Measurements from ENCODE around the gene THY1.
"Not testable (repeated sequence)": the region's sequence is repeated elsewhere in the genome, so short reads cannot be mapped to it uniquely, and the experiment has no call there.

Gene THY1

GRCh38 chr11:119415517-119415916 is 7.5 kb downstream of the THY1 start:
- H3K4me3 ChIP-seq (replicated peaks; ENCODE audit: low read depth, low read length) = no peak overlapping the region
- no peak for TF ChIP-seq CTCF (IDR thresholded peaks at IDR 0.05; ENCODE audit: low read length, missing control alignments)
- no peak for DNase-seq (ENCODE audit: low read depth)

GRCh38 chr11:119414734-119415133 is 8.2 kb downstream of the THY1 start:
- no peak for DNase-seq (ENCODE audit: low read depth)
- H3K4me3 ChIP-seq (replicated peaks; ENCODE audit: low read depth, low read length) = no peak overlapping the region
- TF ChIP-seq CTCF (IDR thresholded peaks at IDR 0.05; ENCODE audit: low read length, missing control alignments) = no peak

- H3K4me3 ChIP-seq (replicated peaks; ENCODE audit: low read depth, low read length) = no peak overlapping the region
- no peak for TF ChIP-seq CTCF (IDR thresholded peaks at IDR 0.05; ENCODE audit: low read length, missing control alignments)
- DNase-seq (ENCODE audit: low read depth) = no peak
Measured at GRCh38 chr11:119414321-119414720, 8.7 kb downstream of the THY1 start.

- no peak for TF ChIP-seq CTCF (IDR thresholded peaks at IDR 0.05; ENCODE audit: low read length, missing control alignments)
- H3K4me3 ChIP-seq (replicated peaks; ENCODE audit: low read depth, low read length) = no peak overlapping the region
- no peak for DNase-seq (ENCODE audit: low read depth)
Measured at GRCh38 chr11:119412072-119412471, 10.9 kb downstream of the THY1 start.

GRCh38 chr11:119410501-119410900 is 12.5 kb downstream of the THY1 start:
- no peak overlapping the region for H3K4me3 ChIP-seq (replicated peaks; ENCODE audit: low read depth, low read length)
- no peak for DNase-seq (ENCODE audit: low read depth)
- TF ChIP-seq CTCF (IDR thresholded peaks at IDR 0.05; ENCODE audit: low read length, missing control alignments) = no peak

- no peak for TF ChIP-seq CTCF (IDR thresholded peaks at IDR 0.05; ENCODE audit: low read length, missing control alignments)
- no peak overlapping the region for H3K4me3 ChIP-seq (replicated peaks; ENCODE audit: low read depth, low read length)
- no peak for DNase-seq (ENCODE audit: low read depth)
Measured at GRCh38 chr11:119409731-119410130, 13.2 kb downstream of the THY1 start.

- H3K4me3 ChIP-seq (replicated peaks; ENCODE audit: low read depth, low read length) = no peak overlapping the region
- no peak for TF ChIP-seq CTCF (IDR thresholded peaks at IDR 0.05; ENCODE audit: low read length, missing control alignments)
- no peak for DNase-seq (ENCODE audit: low read depth)
Measured at GRCh38 chr11:119406005-119406404, 17.0 kb downstream of the THY1 start.

- not testable (repeated sequence) for DNase-seq (ENCODE audit: low read depth)
Measured at GRCh38 chr11:119405448-119405847, 17.5 kb downstream of the THY1 start.

More at GRCh38 chr11:119405448-119405847, 17.5 kb downstream of the THY1 start:
- not testable (repeated sequence) for H3K4me3 ChIP-seq (replicated peaks; ENCODE audit: low read depth, low read length)

All from fibroblast of pulmonary artery (primary cell).